Adipose tissue (tissue), 3 donors: ENCODE measurements around the gene ZNF268. TPM values are rescaled to one million over a fixed set of nuclear protein-coding genes. Genes with fewer than 3 reads are reported as not detected.
"Not testable (repeated sequence)": the region's sequence is repeated elsewhere in the genome, so short reads cannot be mapped to it uniquely, and the experiment has no call there.

Source experiments
- H3K27ac ChIP-seq: one replicate; pipeline ENCODE4 v1.5.1; 2013; ENCODE audit warnings: low read depth, low read length
- WGBS, 3 donors: extraction: QIAGEN DNeasy Blood & Tissue Kit; methylation state at CpG; one replicate each; pipeline ENCODE4 v1.1.7; 2013; 5-methylcytosine and 5-hydroxymethylcytosine counted together
- polyA plus RNA-seq, 3 donors: library from polyadenylated mRNA; stranded (reverse); fragments of 200-250 nt; gene quantifications; one replicate each; pipeline ENCODE4 v1.2.3, GENCODE V29; 2013
- donor health status: healthy with polysubstance abuse.
- donor health status: Bipolar disorder and iron deficiency.
- donor health status: healthy.

ZNF268 gene
- polyA plus RNA-seq, 3 donors = 3.3 to 5.5 (median 4.6) TPM

- WGBS, 3 donors = 72 to 88% (median 87%) methylated on average over 15 to 16 of the region's 16 CpGs
- H3K27ac ChIP-seq = no peak overlapping the region
Observed at GRCh38 chr12:133221241-133221640, 39.9 kb downstream of the ZNF268 start.

GRCh38 chr12:133222211-133222610 lies 40.9 kb downstream of the ZNF268 start:
- no peak overlapping the region for H3K27ac ChIP-seq
- WGBS, 3 donors = 83 to 85% (median 83%) methylated on average over 10 of the region's 10 CpGs

- WGBS, 3 donors = 76 to 88% (median 79%) methylated on average over 4 of the region's 4 CpGs
- no peak overlapping the region for H3K27ac ChIP-seq
Observed at GRCh38 chr12:133225527-133225926, 44.2 kb downstream of the ZNF268 start.

DNA sequence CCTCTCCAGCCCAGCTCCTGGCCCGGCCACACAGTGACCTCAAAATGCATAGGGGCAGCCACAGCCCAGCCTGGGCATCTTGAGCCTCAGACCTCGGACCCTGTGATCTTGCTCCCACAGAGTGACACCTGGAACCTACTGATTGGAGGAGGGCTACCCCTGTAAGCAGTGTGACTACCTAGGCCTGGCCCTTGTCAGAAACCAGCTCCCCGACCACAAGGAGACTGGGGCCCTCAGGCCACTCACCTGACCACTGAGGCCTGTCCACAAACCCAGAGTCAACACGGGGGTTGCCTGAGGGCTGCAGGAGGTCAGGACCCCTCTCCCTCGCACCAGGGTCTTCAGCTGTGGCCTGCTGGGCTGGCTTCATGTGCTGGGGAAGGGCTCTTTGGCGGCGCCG lies 45.4 kb downstream of the ZNF268 start:
- H3K27ac ChIP-seq = no peak overlapping the region
- WGBS, 3 donors = 69 to 84% (median 80%) methylated on average over 8 of the region's 8 CpGs

DNA sequence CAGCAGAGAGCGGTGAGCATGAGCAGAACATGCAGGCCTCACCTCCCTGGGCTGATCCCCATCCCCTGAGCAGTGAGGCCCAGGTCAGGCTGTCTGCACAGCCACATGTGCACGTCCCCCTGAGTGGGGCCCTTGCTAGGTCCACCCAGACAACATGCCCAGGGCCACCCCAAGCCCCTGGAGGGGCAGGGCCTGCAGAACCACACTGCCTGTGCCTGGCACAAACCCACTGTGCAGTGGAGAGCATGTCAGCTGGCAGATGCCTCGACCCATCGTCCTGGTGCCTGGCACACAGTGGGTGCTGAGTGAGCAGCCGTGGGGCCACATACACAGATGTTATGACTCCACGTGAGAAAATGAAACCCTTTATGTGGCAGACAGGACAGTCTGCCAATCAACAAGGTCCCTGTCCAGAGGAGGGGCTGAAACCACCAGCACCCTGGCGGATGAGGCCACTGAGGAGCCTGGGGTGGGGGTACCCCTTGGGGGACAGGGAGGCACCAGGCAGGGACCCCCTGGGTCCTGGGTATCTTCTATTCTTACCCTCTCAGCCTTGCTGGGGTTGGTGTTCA lies 46.1 kb downstream of the ZNF268 start:
- H3K27ac ChIP-seq = no peak overlapping the region
- WGBS, 3 donors = 65 to 83% (median 73%) methylated on average over 7 of the region's 7 CpGs

DNA sequence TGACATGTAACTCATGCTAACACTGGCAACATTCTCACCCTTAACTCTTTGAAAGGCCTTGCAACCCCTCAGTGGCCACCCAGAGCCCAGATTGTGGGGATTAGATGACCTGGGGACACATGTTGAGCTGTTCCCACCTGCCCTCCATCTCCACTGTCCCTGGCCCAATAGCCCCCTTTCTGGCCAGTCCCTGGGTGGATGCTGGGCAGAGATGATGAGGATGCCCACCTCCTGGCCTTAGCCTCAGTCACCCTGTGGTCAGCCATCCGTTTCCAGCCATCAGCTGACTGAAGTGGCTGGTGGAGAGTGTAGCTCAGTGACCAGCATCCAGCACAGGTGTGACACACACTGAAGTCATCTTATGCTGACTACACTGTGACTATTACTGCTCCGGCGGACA lies 49.7 kb downstream of the ZNF268 start:
- H3K27ac ChIP-seq = no peak overlapping the region
- WGBS, 3 donors = 70 to 79% (median 70%) methylated on average over 3 of the region's 3 CpGs

- WGBS, 3 donors = 73 to 85% (median 80%) methylated on average over 6 of the region's 6 CpGs
Observed at GRCh38 chr12:133233006-133233405, 51.7 kb downstream of the ZNF268 start.

DNA sequence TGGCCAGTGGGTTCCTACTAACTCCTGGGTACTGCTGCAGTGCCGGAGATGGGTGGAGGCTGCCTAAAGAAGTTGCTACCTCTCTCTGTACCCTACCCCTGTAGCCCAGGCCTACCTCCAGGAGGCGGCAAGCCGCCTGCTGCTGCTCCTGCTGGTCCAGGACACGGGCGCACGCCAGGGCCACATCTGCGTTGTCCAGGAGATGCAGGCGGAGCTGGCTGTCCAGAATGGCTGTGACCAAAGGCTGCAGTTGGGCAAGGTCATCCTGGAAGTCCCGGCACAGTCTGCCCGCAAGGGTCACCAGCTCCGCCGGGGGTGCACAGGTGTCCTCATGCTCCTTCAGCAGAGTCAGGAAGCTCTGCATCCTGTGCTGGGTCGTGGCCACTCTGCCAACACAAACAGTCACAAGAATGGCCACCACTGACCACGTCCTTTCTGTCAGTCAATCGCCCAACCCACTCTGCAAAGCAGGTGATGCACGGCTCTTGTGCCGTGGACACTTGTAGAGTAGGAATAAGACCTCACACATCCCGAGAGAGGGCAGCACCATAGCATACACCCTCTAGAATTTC lies 52.8 kb downstream of the ZNF268 start:
- no peak overlapping the region for H3K27ac ChIP-seq
- 86 to 90% (median 88%) methylated on average over 18 of the region's 18 CpGs for WGBS, 3 donors

More at GRCh38 chr12:133233006-133233405, 51.7 kb downstream of the ZNF268 start:
- H3K27ac ChIP-seq = no peak overlapping the region

GRCh38 chr12:133234971-133235370 lies 53.7 kb downstream of the ZNF268 start:
- no peak overlapping the region for H3K27ac ChIP-seq
- WGBS, 3 donors = 51 to 60% (median 58%) methylated on average over 19 to 20 of the region's 20 CpGs

GRCh38 chr12:133235401-133236112 lies 54.3 kb downstream of the ZNF268 start, which contains the start of gene ANHX:
Gene ANHX (minus strand): TSS chr12:133235877. CDS start chr12:133234356, 1,521 bp downstream.
- 37 to 45% (median 37%) methylated on average over 25 to 61 of the region's 61 CpGs for WGBS, 3 donors
- no peak within 1 kb of the TSS for H3K27ac ChIP-seq

- 39 to 50% (median 44%) methylated on average over 26 to 43 of the region's 44 CpGs for WGBS, 3 donors
- H3K27ac ChIP-seq = no peak overlapping the region
Observed at GRCh38 chr12:133236144-133236543, 54.8 kb downstream of the ZNF268 start.

DNA sequence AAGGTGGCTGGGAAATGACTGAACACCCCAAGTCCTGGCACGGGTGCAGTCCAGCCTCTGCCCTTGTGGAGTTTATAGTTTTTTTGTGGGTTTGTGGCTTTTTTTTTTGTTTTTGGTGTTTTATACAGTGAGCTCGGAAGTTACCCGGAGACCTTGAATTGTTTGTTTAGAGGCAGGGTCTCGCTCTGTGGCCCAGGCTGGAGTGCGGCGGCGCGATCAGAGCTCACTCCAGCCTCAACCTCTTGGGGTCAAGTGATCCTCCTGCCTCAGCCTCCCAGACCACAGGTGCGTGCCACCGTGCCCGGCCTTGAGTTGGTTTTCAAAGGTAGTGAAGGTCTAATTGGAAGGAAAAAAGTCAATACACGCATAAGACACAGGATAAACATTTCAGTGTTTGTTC lies 55.3 kb downstream of the ZNF268 start:
- WGBS, 3 donors = 83 to 92% (median 89%) methylated on average over 12 of the region's 12 CpGs
- no peak overlapping the region for H3K27ac ChIP-seq

DNA sequence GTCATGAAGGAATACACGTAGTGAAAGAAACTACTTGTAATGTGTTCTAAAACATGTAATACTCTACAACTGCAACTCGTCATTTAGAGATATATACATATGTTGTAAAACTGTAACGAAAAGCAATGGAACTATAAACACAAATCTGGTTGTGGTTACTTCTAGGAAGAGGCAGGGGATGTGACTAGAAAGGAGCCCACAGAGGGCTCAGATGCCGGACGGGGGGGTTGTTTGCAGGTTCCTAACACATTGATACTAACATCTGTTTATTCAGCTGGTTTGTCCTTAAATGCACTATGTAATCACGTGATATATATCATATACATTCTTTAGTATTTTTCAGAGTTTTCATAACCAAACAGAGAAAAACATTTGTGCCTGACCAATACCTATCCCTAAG lies 70.4 kb downstream of the ZNF268 start:
- 48 to 68% (median 66%) methylated on average over 6 of the region's 6 CpGs for WGBS, 3 donors

GRCh38 chr12:133255833-133256232 lies 74.5 kb downstream of the ZNF268 start:
- 15 to 31% (median 30%) methylated on average over 1 of the region's 1 CpG for WGBS, 3 donors
- not testable (repeated sequence) for H3K27ac ChIP-seq

More for the DNA sequence above, 70.4 kb downstream of the ZNF268 start:
- no peak overlapping the region for H3K27ac ChIP-seq

DNA sequence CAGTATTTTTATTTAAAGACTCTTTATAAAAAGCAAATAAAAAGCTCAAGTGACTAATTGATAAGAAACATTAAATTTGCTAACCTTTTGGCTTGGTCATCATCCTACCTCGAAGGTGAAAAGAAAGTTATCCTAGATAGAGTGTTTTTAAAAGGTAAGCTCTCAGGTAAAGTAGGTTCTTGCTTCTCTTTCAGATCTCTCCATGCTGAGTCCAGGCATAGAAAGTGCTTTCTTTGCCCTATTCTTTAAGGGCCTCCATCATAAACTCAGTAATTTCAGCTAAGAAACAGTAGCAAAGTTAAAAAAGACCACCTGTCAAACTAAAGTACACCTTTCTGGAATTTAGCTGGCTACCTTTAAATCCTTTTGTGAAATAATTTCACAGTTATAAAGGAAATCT lies 75.0 kb downstream of the ZNF268 start:
- WGBS, 3 donors = 34 to 42% (median 41%) methylated on average over 1 of the region's 1 CpG
- H3K27ac ChIP-seq = no peak overlapping the region

- no peak overlapping the region for H3K27ac ChIP-seq
- 78 to 83% (median 80%) methylated on average over 33 of the region's 33 CpGs for WGBS, 3 donors
Observed at GRCh38 chr12:133264173-133264572, 82.9 kb downstream of the ZNF268 start.
